ENCODE results near the gene DSCAML1.

Gene DSCAML1

GRCh38 chr11:117796872-117797529 is at the start of gene DSCAML1:
Gene DSCAML1, minus strand, starts transcription at chr11:117797216. Its CDS starts 137 bp downstream, at chr11:117797079.
- no peak for DNase-seq (ENCODE audit: low read depth)

GRCh38 chr11:117843666-117844484 is 46.9 kb upstream of the DSCAML1 start:
- peak; percentile 79 for DNase-seq (ENCODE audit: low read depth)

- DNase-seq (ENCODE audit: low read depth): no peak
Measured at GRCh38 chr11:117842131-117842941, 45.3 kb upstream of the DSCAML1 start.

- DNase-seq (ENCODE audit: low read depth): no peak
Measured at GRCh38 chr11:117841551-117842031, 44.6 kb upstream of the DSCAML1 start.

GRCh38 chr11:117840881-117841550 is 44.0 kb upstream of the DSCAML1 start:
- DNase-seq (ENCODE audit: low read depth): no peak

- no peak for DNase-seq (ENCODE audit: low read depth)
Measured at GRCh38 chr11:117839936-117840813, 43.2 kb upstream of the DSCAML1 start.

- DNase-seq (ENCODE audit: low read depth): no peak
Measured at GRCh38 chr11:117839380-117839881, 42.4 kb upstream of the DSCAML1 start.

- DNase-seq (ENCODE audit: low read depth): no peak
Measured at GRCh38 chr11:117838901-117839300, 41.9 kb upstream of the DSCAML1 start.

- no peak for DNase-seq (ENCODE audit: low read depth)
Measured at GRCh38 chr11:117837791-117838190, 40.8 kb upstream of the DSCAML1 start.

GRCh38 chr11:117837070-117837776 is 40.2 kb upstream of the DSCAML1 start:
- DNase-seq (ENCODE audit: low read depth): no peak

- DNase-seq (ENCODE audit: low read depth): no peak
Measured at GRCh38 chr11:117836077-117836960, 39.3 kb upstream of the DSCAML1 start.

- no peak for DNase-seq (ENCODE audit: low read depth)
Measured at GRCh38 chr11:117835576-117835975, 38.6 kb upstream of the DSCAML1 start.

GRCh38 chr11:117834838-117835443 is 37.9 kb upstream of the DSCAML1 start:
- DNase-seq (ENCODE audit: low read depth): no peak

GRCh38 chr11:117834068-117834810 is 37.2 kb upstream of the DSCAML1 start:
- DNase-seq (ENCODE audit: low read depth): no peak

- no peak for DNase-seq (ENCODE audit: low read depth)
Measured at GRCh38 chr11:117833401-117833891, 36.4 kb upstream of the DSCAML1 start.

GRCh38 chr11:117832511-117832910 is 35.5 kb upstream of the DSCAML1 start:
- DNase-seq (ENCODE audit: low read depth): no peak

- no peak for DNase-seq (ENCODE audit: low read depth)
Measured at GRCh38 chr11:117831661-117832415, 34.8 kb upstream of the DSCAML1 start.

Data from activated T-cell treated with anti-CD3 and anti-CD28 coated beads for 1 hour (primary cell).